HL-60 (cell line): ENCODE results near the gene ATXN7L1.

ENCODE experiments used
- DNase-seq, 2 experiments: peaks; one replicate each; pipeline ENCODE4 v3.0.0-alpha.2; 2010 to 2020; ENCODE audit warnings: low read depth in 1 of 2, low spot score in 1 of 2
- H3K27ac ChIP-seq: fragments of 250-450 bp; sonication (Bioruptor Pico); replicated peaks from 2 replicates; pipeline ENCODE4 v1.5.1; 2020; ENCODE audit warnings: mild to moderate bottlenecking, moderate library complexity
- H3K27me3 ChIP-seq: fragments of 250-450 bp; sonication (Bioruptor Pico); 2 replicates; pipeline ENCODE4 v1.5.1; 2021; ENCODE audit warnings: mild to moderate bottlenecking, moderate library complexity; ENCODE audit not compliant: insufficient read depth, poor library complexity, severe bottlenecking
- H3K4me3 ChIP-seq: replicated peaks from 2 replicates; pipeline ENCODE4 v1.5.1; 2011; ENCODE audit warnings: mild to moderate bottlenecking, control low read depth, low read length; ENCODE audit not compliant: insufficient read depth
- CTCF ChIP-seq: IDR thresholded peaks from one replicate; pipeline ENCODE4 v1.5.1; 2011; ENCODE audit warnings: low read length, control low read depth, inconsistent platforms; ENCODE audit not compliant: insufficient read depth
- GABPA ChIP-seq: IDR thresholded peaks from 2 replicates; pipeline ENCODE4 v1.6.1; 2012; ENCODE audit warnings: low read depth
- POLR2AphosphoS5 ChIP-seq: IDR thresholded peaks from 2 replicates; pipeline ENCODE4 v1.6.1; 2012; ENCODE audit warnings: low read depth
- REST ChIP-seq: IDR thresholded peaks from 2 replicates; pipeline ENCODE4 v1.6.1; 2012; ENCODE audit warnings: low read depth; ENCODE audit not compliant: insufficient replicate concordance
- SPI1 ChIP-seq: IDR thresholded peaks from 2 replicates; pipeline ENCODE4 v1.6.1; 2012; ENCODE audit warnings: low read depth, mild to moderate bottlenecking, borderline replicate concordance

The ATXN7L1 gene

GRCh38 chr7:105881439-105881838 lies 5.0 kb upstream of the ATXN7L1 start:
- Histone ChIP-seq H3K27ac (no peak overlapping the region), H3K4me3 (no peak overlapping the region), H3K27me3 (peaks cover 19% of the 10 kb centered on the region)
- DNase-seq: no peak
- TF ChIP-seq CTCF (no peak), POLR2AphosphoS5 (no peak), REST (no peak), SPI1 (no peak), GABPA (no peak)

GRCh38 chr7:105880571-105881330 lies 4.4 kb upstream of the ATXN7L1 start:
- DNase-seq: no peak
- H3K4me3 ChIP-seq: no peak overlapping the region
- H3K27me3 ChIP-seq: peaks cover 19% of the 10 kb centered on the region
- no peak overlapping the region for H3K27ac ChIP-seq
- TF ChIP-seq CTCF: no peak
- TF ChIP-seq SPI1: no peak
- no peak for TF ChIP-seq GABPA
- no peak for TF ChIP-seq POLR2AphosphoS5
- TF ChIP-seq REST: no peak

GRCh38 chr7:105879782-105880181 lies 3.4 kb upstream of the ATXN7L1 start:
- no peak for DNase-seq
- H3K4me3 ChIP-seq: no peak overlapping the region
- TF ChIP-seq SPI1 (no peak), POLR2AphosphoS5 (no peak), CTCF (no peak), GABPA (no peak), REST (no peak)
- H3K27ac ChIP-seq: no peak overlapping the region
- H3K27me3 ChIP-seq: peaks cover 19% of the 10 kb centered on the region
